K562 (cell line): Measurements from ENCODE around the gene SPTBN4. TPM values are rescaled to one million over a fixed set of nuclear protein-coding genes. Genes with fewer than 3 reads are reported as not detected.

ENCODE experiments used
- ARID1B ChIP-seq: fragments of 450-650 bp; IDR thresholded peaks from 2 replicates; pipeline ENCODE4 v1.6.1; 2016; ENCODE audit warnings: antibody characterized with exemption, mild to moderate bottlenecking, inconsistent platforms
- E2F8 ChIP-seq: fragments of 450-650 bp; IDR thresholded peaks from 2 replicates; pipeline ENCODE4 v1.7.1; 2018; ENCODE audit warnings: mild to moderate bottlenecking, low read depth; ENCODE audit not compliant: partially characterized antibody
- ETS2 ChIP-seq: IDR thresholded peaks from 2 replicates; pipeline ENCODE4 v1.6.1; 2016; ENCODE audit warnings: borderline replicate concordance, missing genetic modification characterization, mild to moderate bottlenecking, moderate library complexity, missing compliant biosample characterization; ENCODE audit not compliant: poor library complexity, severe bottlenecking
- GTF3C2 ChIP-seq: IDR thresholded peaks from 3 replicates; pipeline ENCODE4 v1.6.1; 2011; ENCODE audit warnings: borderline replicate concordance, mild to moderate bottlenecking, moderate library complexity; ENCODE audit not compliant: insufficient read length; ENCODE audit errors: extremely low read depth
- ILF3 ChIP-seq: fragments of 450-650 bp; IDR thresholded peaks from 2 replicates; pipeline ENCODE4 v1.6.1; 2018; ENCODE audit warnings: antibody characterized with exemption, mild to moderate bottlenecking, moderate library complexity, borderline replicate concordance
- KLF16 ChIP-seq: IDR thresholded peaks from 2 replicates; pipeline ENCODE4 v1.6.1; 2016; ENCODE audit warnings: antibody characterized with exemption
- KLF6 ChIP-seq: fragments of 250-450 bp; sonication (Bioruptor Pico); IDR thresholded peaks from 2 replicates; pipeline ENCODE4 v1.4.0; 2020; ENCODE audit warnings: mild to moderate bottlenecking, moderate library complexity, borderline replicate concordance
- MECOM ChIP-seq: fragments of 250-450 bp; sonication (Bioruptor Pico); IDR thresholded peaks from 2 replicates; pipeline ENCODE4 v1.8.0; 2022; ENCODE audit warnings: inconsistent platforms
- POLR2B ChIP-seq: fragments of 450-650 bp; IDR thresholded peaks from 2 replicates; pipeline ENCODE4 v1.6.1; 2018; ENCODE audit warnings: low read depth; ENCODE audit not compliant: partially characterized antibody
- POU5F1 ChIP-seq: fragments of 150-350 bp; IDR thresholded peaks from 2 replicates; pipeline ENCODE4 v1.6.1; 2014; ENCODE audit warnings: borderline replicate concordance, low read length, low read depth, mild to moderate bottlenecking; ENCODE audit not compliant: partially characterized antibody
- PYGO2 ChIP-seq: fragments of 450-650 bp; IDR thresholded peaks from 2 replicates; pipeline ENCODE4 v1.6.1; 2016; ENCODE audit warnings: mild to moderate bottlenecking, missing genetic modification characterization, moderate library complexity, missing compliant biosample characterization
- RBM34 ChIP-seq: fragments of 200-400 bp; formaldehyde crosslinking; IDR thresholded peaks from 2 replicates; pipeline ENCODE4 v1.6.1; 2018; ENCODE audit warnings: low read length, borderline replicate concordance; ENCODE audit not compliant: insufficient read depth
- RFX7 ChIP-seq: fragments of 250-450 bp; sonication (Bioruptor Pico); IDR thresholded peaks from 2 replicates; pipeline ENCODE4 v1.5.1; 2021; ENCODE audit warnings: mild to moderate bottlenecking
- YY1 ChIP-seq, 3 experiments: IDR thresholded peaks; 2 replicates each; pipeline ENCODE4 v1.6.1; 2011; ENCODE audit warnings: low read length in 2 of 3, mild to moderate bottlenecking in 2 of 3, moderate library complexity in 2 of 3, borderline replicate concordance in 1 of 3, control low read depth in 1 of 3, low read depth in 1 of 3; ENCODE audit not compliant: insufficient read depth in 3 of 3, insufficient replicate concordance in 2 of 3, control insufficient read depth in 1 of 3, insufficient read length in 1 of 3; ENCODE audit errors: extremely low read depth in 1 of 3
- ZEB2 ChIP-seq: fragments of 450-650 bp; IDR thresholded peaks from 2 replicates; pipeline ENCODE4 v1.6.1; 2016
- polyA plus RNA-seq, 8 experiments: library from polyadenylated mRNA; depleted of rRNA in 4 of 8; stranded (reverse) in 5 of 8; unstranded in 3 of 8; fragments of >200 nt; fragmentation: Nextera tagmentation in 2 of 8; fragmentation: Illumina TruSeq in 1 of 8; extraction: Ambion mirVana in 2 of 8; extraction: Trizol in 1 of 8; gene quantifications; 2 replicates each; pipeline versions ENCODE4 v1.2.1 to v1.2.3, GENCODE V29; 2011 to 2014; ENCODE audit warnings: inconsistent platforms in 1 of 8, missing spikeins in 1 of 8
- total RNA-seq, 7 experiments: library from RNA; depleted of rRNA in 6 of 7; stranded (reverse); fragments of >200 nt in 6 of 7; fragmentation: Illumina TruSeq in 2 of 7; extraction: Trizol in 2 of 7; gene quantifications; 2 replicates each; pipeline versions ENCODE4 v1.2.1 to v1.2.3, GENCODE V29; 2011 to 2021; ENCODE audit warnings: low replicate concordance in 1 of 7
- TF ChIP-seq, protein P1 (sequence below): fragments of 250-450 bp; sonication (Bioruptor Pico); IDR thresholded peaks from 2 replicates; pipeline ENCODE4 v1.4.0; 2020; ENCODE audit warnings: mild to moderate bottlenecking, moderate library complexity

The SPTBN4 gene
- total and polyA plus RNA-seq, 9 of the 15 experiments (the other 6 are each of a cell fraction or from before 2014, with no cell fraction given): 0.01 to 1.5 (median 0.86) TPM

DNA sequence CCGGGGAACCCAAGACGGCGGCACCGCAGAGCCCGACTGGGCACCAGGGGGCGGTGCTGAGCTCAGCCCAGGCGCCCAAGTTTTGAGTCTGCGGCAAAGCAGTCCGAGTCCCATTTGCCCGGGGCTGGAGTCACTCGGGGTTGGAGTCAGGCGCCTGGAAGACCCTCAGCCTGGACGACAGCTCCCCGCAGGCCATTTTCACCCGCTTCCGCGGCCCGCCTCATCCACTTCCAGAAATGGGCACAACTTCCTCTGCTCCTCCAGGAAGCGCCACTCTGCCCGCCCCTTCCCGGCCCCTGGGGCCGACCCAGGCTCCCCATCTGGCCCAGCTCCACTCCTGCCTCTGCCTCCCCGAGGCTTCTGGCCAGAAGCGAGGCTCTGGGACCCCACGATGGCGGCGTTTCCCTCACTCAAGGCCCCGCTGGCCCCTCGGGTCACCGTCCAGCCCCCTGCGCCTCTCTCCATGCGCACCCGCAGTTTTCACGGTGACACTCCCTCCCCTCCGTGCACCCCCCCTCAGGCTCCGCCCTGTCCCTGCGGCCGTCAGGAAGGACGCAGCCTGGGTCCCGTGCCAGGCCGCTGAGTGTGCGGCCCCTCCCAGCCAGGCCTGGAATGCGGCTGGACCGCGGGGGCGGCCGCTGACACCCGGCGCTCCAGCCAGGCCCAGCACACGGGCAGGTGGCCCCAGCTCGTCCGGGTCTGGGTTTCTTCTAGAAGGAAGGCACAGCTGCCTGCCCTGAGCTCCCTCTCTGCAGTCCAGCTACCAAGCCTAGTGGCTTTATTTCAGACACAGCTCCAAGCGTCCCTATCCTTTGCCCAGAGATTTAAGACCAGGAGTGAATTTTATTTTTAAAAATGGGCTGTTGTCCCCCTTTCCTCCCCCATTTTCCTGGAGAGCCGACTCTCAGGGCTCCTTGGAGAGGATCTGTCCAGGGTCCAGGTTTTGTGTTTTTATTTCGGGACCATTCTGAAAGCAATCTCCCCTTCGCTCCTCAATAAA is 45.7 kb upstream of the SPTBN4 start (continued):
- no peak for TF ChIP-seq ETS2 (tag)
- no peak for TF ChIP-seq PYGO2 (tag)
- TF ChIP-seq KLF6 (CRISPR knock-in tag): no peak
- no peak for TF ChIP-seq RBM34
- TF ChIP-seq, protein P1, sequence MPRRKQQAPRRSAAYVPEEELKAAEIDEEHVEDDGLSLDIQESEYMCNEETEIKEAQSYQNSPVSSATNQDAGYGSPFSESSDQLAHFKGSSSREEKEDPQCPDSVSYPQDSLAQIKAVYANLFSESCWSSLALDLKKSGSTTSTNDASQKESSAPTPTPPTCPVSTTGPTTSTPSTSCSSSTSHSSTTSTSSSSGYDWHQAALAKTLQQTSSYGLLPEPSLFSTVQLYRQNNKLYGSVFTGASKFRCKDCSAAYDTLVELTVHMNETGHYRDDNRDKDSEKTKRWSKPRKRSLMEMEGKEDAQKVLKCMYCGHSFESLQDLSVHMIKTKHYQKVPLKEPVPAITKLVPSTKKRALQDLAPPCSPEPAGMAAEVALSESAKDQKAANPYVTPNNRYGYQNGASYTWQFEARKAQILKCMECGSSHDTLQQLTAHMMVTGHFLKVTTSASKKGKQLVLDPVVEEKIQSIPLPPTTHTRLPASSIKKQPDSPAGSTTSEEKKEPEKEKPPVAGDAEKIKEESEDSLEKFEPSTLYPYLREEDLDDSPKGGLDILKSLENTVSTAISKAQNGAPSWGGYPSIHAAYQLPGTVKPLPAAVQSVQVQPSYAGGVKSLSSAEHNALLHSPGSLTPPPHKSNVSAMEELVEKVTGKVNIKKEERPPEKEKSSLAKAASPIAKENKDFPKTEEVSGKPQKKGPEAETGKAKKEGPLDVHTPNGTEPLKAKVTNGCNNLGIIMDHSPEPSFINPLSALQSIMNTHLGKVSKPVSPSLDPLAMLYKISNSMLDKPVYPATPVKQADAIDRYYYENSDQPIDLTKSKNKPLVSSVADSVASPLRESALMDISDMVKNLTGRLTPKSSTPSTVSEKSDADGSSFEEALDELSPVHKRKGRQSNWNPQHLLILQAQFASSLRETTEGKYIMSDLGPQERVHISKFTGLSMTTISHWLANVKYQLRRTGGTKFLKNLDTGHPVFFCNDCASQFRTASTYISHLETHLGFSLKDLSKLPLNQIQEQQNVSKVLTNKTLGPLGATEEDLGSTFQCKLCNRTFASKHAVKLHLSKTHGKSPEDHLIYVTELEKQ (CRISPR knock-in tag): no peak
- TF ChIP-seq ZEB2: no peak
- TF ChIP-seq POU5F1: no peak
- peak; percentile 56 for TF ChIP-seq KLF16
- TF ChIP-seq E2F8: no peak
- peak; percentile 63 for TF ChIP-seq POLR2B
- TF ChIP-seq ARID1B: peak; percentile 46; the same call in 1 of the 2 replicates
- no peak for TF ChIP-seq MECOM (CRISPR knock-in tag)
- no peak for TF ChIP-seq RFX7 (CRISPR knock-in tag)
- no peak for TF ChIP-seq ILF3
- TF ChIP-seq GTF3C2: no peak
- peak in 1 of 3 experiments; percentile 64 for TF ChIP-seq YY1 (IDR thresholded peaks at IDR 0.05; ENCODE audit: borderline replicate concordance in 1 of 3, control insufficient read depth in 1 of 3, extremely low read depth in 1 of 3, insufficient read depth in 3 of 3, insufficient read length in 1 of 3, insufficient replicate concordance in 2 of 3, low read depth in 1 of 3, low read length in 2 of 3)
